ENCODE measurements around the gene BCAS4.
"Not testable (repeated sequence)": the region's sequence is repeated elsewhere in the genome, so short reads cannot be mapped to it uniquely, and the experiment has no call there.

Gene BCAS4

DNA sequence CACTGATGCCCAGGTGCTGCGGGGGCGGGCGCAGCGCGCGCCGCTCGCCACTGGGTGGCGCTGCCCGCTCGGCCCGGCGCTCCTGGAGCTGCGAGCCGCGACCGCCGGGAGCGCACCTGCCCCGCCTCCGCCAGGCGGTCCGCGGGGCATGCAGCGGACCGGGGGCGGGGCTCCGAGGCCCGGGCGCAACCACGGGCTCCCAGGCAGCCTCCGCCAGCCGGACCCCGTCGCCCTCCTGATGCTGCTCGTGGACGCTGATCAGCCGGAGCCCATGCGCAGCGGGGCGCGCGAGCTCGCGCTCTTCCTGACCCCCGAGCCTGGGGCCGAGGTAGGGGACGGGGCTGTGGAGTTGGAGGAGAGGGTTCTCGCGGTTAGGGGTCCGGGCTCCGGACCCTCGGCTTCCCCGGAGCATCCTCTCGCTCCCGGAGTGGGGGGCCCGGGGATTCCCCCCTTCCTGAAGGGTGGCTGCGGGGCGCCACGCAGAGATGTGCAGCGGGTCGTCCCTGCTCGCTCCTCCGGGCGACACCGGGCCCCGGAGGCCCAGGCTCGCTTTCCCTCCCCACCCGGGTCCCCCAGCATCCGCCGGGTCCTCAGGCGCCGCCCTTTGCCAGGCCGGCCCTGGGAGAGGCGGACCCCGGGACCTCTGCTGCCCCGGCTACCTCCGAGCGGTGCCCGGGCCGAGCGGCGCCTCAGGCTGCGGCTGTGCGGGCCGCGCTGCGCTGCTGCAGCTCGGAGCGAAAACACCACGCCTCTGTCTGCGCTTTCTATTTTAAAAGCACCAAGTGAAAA lies at the start of gene BCAS4:
BCAS4 (plus strand) TSS at position 216 of the 789 bp plus-strand sequence; CDS start at position 239, 23 bp downstream.
- in situ Hi-C loops (cut with MboI; ENCODE audit: low sequenced_read_pairs), result no loop called here

- in situ Hi-C loops (cut with MboI; ENCODE audit: low sequenced_read_pairs), result loop anchor here (25.0 kb wide), 1 partner anchor 258 kb away; no protein-coding TSS in a partner anchor
These were observed 49.2 kb upstream of the BCAS4 start for GRCh38 chr20:50745634-50746137.

- in situ Hi-C loops (cut with MboI; ENCODE audit: low sequenced_read_pairs), result loop anchor here (25.0 kb wide), 1 partner anchor 259 kb away; no protein-coding TSS in a partner anchor
These were observed 48.5 kb upstream of the BCAS4 start for GRCh38 chr20:50746138-50746940.

DNA sequence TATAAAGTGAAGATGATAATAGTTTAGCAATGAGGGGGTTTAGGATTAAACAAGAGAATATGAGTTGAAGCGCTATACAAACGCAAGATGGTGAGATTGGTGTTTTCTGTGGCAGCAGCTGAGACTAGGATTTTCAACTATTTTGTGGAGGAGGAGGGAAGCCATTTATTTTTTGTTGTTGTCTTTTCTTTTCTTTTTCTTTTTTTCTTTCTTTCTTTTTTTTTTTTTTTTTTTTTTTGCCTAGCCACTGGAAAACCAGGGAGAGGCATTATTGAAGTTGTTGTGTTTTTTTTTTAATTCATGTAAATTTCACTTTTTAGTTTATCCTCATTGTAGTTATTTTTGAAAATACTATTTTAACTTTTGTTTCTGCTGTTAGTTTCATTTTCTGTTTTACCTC lies 47.6 kb upstream of the BCAS4 start:
- in situ Hi-C loops (cut with MboI; ENCODE audit: low sequenced_read_pairs), result loop anchor here (25.0 kb wide), 1 partner anchor 260 kb away; no protein-coding TSS in a partner anchor

DNA sequence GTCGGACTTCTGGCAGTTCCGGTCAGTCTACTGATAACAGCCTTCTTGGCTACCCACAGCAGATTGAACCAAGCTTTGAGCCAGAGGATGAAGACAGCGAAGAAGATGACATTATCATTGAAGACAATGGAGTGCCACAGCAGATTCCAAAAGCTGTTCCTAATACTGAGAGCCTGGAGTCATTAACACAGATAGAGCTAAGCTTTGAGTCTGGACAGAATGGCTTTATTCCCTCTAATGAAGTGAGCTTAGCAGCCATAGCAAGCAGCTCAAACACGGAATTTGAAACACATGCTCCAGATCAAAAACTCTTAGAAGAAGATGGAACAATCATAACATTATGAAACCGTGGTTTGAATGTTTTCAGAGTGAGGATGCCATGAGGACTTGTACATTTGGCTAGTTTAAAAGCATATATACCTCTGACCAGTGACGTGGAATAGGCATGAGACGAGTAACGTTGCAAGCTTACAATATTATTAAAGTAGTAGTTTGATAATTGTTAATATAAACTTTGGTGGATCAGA lies 44.7 kb upstream of the BCAS4 start:
- in situ Hi-C loops (cut with MboI; ENCODE audit: low sequenced_read_pairs), result no loop called here

DNA sequence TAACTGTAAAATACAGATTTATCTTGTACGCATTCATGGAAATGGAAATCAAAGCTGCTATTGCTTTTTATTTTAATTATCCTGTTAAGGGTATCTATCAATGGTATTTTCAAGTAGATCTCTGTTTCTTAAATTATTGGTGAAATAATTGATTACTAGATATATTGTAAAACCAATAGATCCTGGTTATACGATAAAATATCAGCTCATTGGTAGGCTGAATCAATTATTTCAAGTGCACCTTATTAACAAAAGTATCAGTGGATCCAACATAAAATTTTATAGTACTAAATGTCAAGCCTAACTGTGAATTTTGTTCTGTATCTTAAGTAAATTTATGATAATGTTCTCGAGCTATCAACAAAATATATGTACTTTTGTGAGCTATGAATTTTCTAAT lies 41.7 kb upstream of the BCAS4 start:
- in situ Hi-C loops (cut with MboI; ENCODE audit: low sequenced_read_pairs), result no loop called here

DNA sequence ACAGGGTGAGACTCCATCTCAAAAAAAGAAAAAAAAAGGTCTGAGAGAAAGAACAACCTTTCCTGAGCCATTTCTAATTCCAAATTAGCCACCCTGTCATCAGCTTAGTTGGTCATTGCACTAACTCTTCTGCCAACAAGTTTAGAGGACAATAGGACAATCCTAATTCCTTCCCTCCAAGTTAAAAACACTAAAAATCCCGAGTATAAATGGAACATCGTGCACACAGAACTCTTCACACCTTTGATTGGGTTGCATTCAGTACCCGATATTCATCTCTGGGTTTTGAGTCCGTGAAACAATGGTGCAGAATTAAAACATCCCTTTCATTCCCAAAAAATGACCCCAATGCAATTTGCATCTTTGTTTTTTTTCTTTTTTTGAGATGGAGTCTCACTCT lies 40.4 kb upstream of the BCAS4 start:
- in situ Hi-C loops (cut with MboI; ENCODE audit: low sequenced_read_pairs), result no loop called here

DNA sequence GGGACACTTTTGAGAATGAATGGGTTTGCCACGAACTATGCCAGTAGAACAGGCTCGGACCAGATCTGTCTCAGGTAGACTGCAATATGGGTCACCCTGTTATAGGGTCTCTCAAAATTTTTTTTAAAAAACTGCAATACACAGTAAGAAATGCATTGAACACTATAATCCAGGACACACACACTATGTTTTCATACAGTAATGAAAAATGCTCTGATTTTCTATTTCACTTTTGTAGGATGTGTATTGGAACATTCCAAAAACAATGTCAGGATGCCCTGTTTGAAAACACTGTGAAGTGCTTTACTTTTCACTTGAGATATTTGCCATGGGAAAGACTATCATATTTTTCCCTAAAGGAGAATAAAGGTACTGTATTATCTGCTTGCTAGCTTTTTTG lies 38.4 kb upstream of the BCAS4 start:
- in situ Hi-C loops (cut with MboI; ENCODE audit: low sequenced_read_pairs), result no loop called here

DNA sequence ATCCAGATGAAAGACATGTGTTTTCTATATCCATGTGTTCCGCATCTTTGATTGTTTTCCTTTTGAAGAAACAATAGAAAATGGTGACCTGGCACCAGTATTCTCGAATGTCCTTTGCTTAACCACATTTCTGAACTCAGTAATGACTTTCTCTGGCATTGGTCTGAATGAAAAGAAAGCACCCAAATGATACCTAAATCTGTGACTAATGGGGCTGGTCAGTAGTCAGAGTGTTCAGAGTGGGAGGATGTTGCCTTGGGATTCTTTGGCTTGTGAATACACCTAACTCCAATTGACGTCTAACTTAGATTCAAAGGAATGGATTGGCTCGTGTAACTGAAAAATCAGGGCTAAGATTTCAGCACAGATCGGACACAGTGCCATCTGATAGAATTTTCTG lies 36.4 kb upstream of the BCAS4 start:
- in situ Hi-C loops (cut with MboI; ENCODE audit: low sequenced_read_pairs), result no loop called here

DNA sequence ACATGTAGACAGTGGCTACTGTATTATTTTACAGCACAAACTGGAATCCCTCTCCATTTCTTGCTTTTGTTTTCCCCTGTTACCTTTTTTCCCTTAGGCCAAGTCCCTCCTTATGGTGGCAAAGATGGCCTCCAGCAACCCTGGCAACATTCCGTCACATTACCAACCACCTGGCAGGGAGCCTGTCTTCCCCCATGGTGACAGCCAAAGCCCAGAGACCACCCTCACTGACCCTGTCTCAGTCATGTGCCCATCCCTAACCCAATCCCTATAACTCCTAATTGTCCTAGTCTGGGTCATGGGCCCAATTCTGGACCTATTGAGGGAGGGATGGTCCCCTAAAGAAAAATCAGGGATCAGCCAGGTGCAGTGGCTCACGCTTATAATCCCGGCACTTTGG lies 35.9 kb upstream of the BCAS4 start:
- in situ Hi-C loops (cut with MboI; ENCODE audit: low sequenced_read_pairs), result no loop called here

DNA sequence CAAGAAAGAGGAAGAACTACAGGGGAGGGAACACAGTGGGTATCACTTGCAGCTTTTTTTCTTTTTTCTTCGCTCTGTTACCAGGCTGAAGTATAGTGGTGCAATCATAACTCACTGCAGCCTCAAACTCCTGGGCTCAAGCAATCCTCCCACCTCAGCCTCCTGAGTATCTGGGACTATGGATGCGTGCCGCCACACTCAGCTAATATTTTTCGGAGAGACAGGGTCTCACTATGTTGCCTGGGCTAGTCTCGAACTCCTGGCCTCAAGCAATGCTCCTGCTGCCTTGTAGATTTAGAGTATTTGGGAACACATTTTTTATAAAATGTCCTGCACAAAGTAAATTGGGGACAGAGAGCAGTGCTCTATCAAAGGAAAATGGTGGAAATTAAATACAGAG lies 35.2 kb upstream of the BCAS4 start:
- in situ Hi-C loops (cut with MboI; ENCODE audit: low sequenced_read_pairs), result no loop called here

- in situ Hi-C loops (cut with MboI; ENCODE audit: low sequenced_read_pairs), result no loop called here
These were observed 32.8 kb upstream of the BCAS4 start for GRCh38 chr20:50762045-50762422.

DNA sequence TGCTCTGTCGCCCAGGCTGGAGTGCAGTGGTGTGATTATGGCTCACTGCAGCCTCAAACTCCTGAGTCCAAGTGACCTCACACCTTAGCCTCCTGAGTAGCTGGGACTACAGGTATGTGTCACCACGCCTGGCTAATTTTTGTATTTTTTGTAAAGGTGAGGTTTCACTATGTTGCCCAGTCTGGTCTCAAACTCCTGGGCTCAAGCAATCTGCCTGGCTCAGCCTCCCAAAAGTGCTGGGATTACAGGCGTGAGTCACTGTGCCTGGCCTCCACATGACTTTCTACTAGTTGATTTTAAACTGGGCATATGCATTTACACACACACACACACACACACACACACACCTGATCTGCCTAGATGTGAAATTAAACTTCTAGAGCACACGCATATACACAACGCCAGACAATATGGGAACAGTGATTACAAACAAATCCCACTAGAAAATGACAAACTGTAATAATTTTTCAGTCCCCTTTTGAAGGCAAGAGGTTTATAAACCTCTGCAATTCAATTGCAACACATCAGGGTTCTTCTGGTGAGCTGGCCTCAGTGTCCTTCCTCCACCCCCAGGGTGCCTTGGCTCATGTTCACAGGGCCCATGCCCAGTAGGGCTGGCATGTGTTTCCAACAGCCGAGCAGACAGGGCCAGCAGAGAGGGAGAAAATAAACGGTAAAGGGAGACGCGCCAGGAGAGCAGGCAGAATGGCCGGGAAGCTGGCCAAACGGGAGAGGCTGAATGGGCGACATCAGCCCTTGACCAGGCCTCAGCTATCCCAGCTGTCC lies 32.2 kb upstream of the BCAS4 start:
- in situ Hi-C loops (cut with MboI; ENCODE audit: low sequenced_read_pairs), result no loop called here

DNA sequence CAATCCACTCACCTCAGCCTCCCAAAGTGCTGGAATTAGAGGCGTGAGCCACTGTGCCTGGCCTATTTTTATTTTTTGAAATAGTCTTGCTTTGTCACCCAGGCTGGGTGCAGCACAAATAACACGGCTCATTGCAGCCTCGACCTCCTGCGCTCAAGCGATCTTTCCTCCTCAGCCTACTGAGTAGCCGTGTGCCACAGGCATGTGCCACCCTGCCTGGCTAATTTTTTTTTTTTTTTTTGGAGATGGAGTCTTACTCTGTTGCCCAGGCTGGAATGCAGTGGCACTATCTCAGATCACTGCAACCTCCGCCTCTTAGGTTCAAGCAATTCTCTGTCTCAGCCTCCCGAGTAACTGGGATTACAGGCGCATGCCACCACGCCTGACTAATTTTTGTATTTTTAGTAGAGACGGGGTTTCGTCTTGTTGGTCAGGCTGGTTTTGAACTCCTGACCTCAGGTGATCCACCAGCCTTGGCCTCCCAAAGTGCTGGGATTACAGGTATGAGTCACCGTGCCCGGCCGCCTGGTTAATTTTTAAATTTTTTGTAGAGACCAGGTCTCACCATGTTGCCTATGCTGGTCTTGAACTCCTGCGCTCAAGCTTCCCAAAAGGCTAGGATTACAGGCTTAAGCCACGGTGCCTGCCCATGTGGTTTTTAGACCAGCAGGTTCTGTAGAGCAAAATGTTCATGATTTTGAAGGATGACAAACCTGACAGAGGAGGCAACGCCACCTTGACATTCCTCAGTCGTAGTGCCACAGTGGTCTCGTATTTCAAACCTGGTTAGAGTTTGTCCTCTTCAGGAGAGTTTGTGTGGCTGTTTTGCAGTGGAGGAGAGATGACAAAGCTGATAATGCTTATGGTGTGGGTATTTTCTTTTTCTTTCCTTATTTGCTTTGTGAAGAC lies 31.1 kb upstream of the BCAS4 start:
- in situ Hi-C loops (cut with MboI; ENCODE audit: low sequenced_read_pairs), result not testable (repeated sequence)

DNA sequence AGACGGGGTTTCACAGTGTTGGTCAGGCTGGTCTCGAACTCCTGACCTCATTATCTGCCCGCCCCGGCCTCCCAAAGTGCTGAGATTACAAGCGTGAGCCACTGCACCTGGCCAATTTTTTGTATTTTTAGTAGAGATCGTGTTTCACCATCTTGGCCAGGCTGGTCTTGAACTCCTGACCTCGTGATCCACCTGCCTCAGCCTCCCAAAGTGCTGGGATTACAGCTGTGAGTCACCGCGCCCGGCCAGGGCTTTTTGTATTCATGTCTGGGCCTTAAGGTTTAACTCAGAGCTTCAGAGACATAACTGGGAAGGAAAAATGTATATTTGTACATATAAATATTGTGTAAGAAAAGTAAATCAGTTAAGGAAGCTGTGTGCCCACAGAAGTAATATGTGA lies 29.6 kb upstream of the BCAS4 start:
- in situ Hi-C loops (cut with MboI; ENCODE audit: low sequenced_read_pairs), result not testable (repeated sequence)

- in situ Hi-C loops (cut with MboI; ENCODE audit: low sequenced_read_pairs), result no loop called here
These were observed 29.2 kb upstream of the BCAS4 start for GRCh38 chr20:50765674-50766073.

DNA sequence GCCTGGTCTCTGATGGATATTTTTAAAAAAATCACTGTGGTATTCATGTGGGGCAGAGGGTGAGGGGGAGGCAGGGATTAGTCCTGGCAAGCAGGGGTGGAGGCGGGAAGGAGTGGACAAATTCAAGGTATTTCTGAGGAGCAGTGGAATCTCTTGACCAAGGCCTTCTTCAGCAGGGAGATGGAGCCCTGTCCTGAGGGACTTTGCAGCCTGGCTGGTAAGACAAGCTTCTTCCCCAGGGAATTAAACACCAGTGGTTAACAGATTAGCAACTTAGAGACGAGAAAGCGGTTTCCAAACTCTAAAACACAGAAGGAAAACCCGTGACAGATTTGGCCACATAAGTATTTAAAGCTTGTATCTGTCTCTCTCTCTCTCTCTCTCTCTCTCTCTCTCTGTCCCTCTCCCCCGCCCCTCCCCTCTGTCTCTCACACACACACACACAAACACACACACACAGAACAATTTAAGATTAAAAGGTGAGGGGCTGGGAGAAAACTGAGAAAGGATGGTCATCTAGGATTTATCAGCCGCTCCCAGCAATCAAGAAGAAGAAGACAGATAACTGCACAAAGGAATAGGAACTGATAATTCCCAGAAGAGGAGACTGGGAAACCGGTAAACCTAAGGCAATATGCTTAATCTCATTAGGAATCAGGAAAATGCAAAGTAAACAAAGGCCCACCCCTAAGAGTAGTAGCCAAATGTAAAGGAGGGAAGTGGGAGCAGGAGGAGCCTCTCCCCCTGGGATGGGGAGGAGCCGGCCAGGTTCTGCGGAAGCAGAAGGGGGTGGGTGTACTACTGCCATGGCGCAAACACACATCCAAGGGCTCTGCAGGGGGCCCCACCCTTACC lies 27.7 kb upstream of the BCAS4 start:
- in situ Hi-C loops (cut with MboI; ENCODE audit: low sequenced_read_pairs), result not testable (repeated sequence)

DNA sequence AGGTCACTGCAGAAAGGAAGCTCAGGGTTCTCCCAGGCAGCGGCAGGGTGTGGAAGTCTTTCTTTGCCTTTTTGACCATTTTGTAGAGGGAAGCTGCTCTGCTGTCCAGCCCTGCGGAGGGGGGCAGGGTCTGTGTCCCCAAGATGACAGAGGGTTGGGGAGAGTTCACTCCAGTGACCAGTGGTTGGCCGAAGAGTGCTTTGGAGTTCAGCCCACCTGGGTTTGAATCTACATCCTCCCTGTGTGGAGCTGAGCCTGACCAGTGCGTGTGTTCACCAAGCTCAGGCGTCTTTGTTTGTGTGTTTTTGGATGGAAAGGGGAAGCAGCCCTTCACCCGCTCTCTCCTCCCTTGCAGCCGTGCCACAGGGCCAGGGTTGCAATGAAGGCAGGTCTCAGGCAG lies 25.9 kb upstream of the BCAS4 start:
- in situ Hi-C loops (cut with MboI; ENCODE audit: low sequenced_read_pairs), result not testable (repeated sequence)

GRCh38 chr20:50769551-50770085 lies 25.2 kb upstream of the BCAS4 start:
- in situ Hi-C loops (cut with MboI; ENCODE audit: low sequenced_read_pairs), result not testable (repeated sequence)

Measured in HL-60/S4 treated with phorbol 12-myristate 13-acetate at 8.2 ng/mL for 4 days and 3 days (cell line).